Nucleus accumbens (tissue), 56 donors: ENCODE data around the gene DYRK1A.

Experiments used
- DNase-seq, 56 donors: peaks; one replicate each; lab custom pipeline; 2025; lab: John Stamatoyannopoulos, UW

Gene DYRK1A

GRCh38 chr21:37443683-37444082 is 77.1 kb downstream of the DYRK1A start:
- no peak for DNase-seq

GRCh38 chr21:37445228-37445627 is 78.7 kb downstream of the DYRK1A start:
- no peak for DNase-seq

- DNase-seq: no peak
Measured at GRCh38 chr21:37446552-37446951, 80.0 kb downstream of the DYRK1A start.

- no peak for DNase-seq
Measured at GRCh38 chr21:37447288-37447936, 80.8 kb downstream of the DYRK1A start.

GRCh38 chr21:37449302-37449937 is 82.8 kb downstream of the DYRK1A start:
- no peak for DNase-seq

- DNase-seq: no peak
Measured at GRCh38 chr21:37450445-37450941, 83.9 kb downstream of the DYRK1A start.

- no peak for DNase-seq
Measured at GRCh38 chr21:37451446-37451845, 84.9 kb downstream of the DYRK1A start.

- DNase-seq: peak in 3 of 56 donors; percentile 7 to 27 (median 11)
Measured at GRCh38 chr21:37452227-37452626, 85.7 kb downstream of the DYRK1A start.

- DNase-seq: no peak
Measured at GRCh38 chr21:37453350-37453749, 86.8 kb downstream of the DYRK1A start.

GRCh38 chr21:37454869-37455503 is 88.4 kb downstream of the DYRK1A start:
- no peak for DNase-seq

- no peak for DNase-seq
Measured at GRCh38 chr21:37455504-37455911, 88.9 kb downstream of the DYRK1A start.

- DNase-seq: no peak
Measured at GRCh38 chr21:37458669-37459276, 92.2 kb downstream of the DYRK1A start.

GRCh38 chr21:37459575-37459974 is 93.0 kb downstream of the DYRK1A start:
- no peak for DNase-seq

- DNase-seq: no peak
Measured at GRCh38 chr21:37460196-37460595, 93.6 kb downstream of the DYRK1A start.

GRCh38 chr21:37461479-37461878 is 94.9 kb downstream of the DYRK1A start:
- no peak for DNase-seq

- DNase-seq: no peak
Measured at GRCh38 chr21:37462087-37462861, 95.7 kb downstream of the DYRK1A start.

GRCh38 chr21:37463083-37463801 is 96.7 kb downstream of the DYRK1A start:
- no peak for DNase-seq

GRCh38 chr21:37467082-37467481 is 100.5 kb downstream of the DYRK1A start:
- DNase-seq: no peak

GRCh38 chr21:37468909-37469308 is 102.3 kb downstream of the DYRK1A start:
- DNase-seq: no peak

GRCh38 chr21:37469441-37469840 is 102.9 kb downstream of the DYRK1A start:
- DNase-seq: no peak
